NCI-H2029 (cell line): Measurements from ENCODE around the gene SNAP47.

Source experiments
- DNase-seq: peaks from one replicate; lab custom pipeline; 2025; lab: John Stamatoyannopoulos, UW

Gene SNAP47

DNA sequence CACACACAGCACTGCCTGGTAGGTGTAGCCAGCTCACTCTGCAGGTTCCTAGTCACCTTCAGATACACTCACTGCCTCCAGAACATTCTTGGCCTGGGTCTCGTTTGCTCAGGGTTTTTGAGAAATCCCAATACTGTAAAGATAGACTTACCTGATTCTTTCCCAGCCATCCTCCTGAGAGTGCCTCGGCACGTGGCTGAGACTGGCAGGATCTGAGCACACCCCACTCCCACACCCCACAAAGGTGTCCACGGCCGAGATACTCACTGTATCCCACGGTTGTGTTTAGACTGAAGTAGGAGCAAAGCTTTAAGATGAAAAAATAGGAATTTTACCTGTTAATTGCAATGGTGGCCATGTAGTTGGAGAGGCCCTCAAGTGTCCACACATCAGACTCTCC lies 33.4 kb downstream of the SNAP47 start:
- no peak for DNase-seq

DNA sequence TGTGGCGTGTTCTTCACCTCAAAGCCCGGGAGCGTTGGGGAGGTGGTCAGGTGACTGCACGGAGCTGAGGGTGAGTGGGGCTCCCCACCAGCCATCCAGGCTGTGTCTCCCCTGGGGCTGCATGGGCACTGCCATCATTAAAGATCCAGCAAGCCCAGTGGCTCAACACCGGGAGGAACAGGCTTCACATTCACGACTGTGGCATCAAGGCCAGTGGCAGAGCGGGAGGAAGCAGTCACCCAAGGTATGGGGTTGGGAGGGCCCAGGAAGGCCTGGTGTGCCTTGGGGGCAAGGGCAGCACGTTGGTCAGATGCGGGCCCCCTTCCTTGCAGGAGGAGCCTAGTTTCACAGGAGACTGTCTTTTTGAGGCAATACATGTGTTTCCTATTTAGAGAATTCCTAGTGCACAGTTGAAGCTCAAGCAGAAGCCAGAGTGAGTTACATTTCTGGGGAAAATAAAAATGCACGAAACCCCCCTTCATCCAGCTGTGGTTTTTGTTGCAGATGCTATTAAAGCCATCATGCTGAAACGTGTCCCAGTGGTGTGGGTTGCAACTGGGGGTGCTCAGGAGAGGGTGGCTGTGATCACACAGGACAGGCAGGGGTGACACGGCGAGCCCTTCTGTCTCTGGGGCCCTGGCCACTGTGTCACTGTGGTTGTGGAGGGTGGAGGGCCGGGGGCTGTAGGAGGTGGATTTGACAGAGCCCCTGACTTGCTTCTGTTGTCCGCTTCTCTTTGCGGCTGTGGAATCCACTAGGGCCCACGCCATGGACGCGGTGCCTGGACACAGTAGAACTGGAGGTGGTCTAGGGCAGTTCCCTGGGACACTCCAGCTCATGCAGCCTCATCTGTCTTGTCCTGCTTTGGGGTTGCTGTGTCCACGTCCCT lies 34.1 kb downstream of the SNAP47 start:
- DNase-seq = no peak

DNA sequence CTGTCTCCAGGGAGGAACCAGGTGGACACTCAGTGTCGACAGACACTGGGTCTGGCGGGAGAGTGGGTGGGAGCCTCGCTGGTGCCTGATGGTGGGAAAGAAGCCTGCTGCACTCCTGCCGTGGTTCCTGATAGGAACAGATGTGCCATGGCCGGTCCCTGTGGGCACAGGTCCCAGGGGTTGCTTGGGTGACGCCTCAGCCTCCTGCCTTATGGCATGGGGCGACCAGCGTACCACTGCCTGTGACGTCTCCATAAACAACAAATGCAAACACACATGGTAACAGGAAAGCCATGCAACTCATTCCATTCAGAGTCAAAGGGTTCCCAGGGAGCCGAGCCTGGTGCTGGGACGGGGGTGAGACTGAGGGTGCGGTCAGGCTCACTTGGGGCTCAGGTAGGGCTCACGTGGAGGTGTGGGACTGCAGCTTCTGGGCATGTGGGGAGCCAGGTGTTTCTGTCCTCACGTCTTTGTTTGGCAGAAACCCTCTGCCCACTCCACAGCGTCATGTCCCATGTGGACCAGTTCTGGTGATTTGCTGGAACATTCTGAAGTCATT lies 34.8 kb downstream of the SNAP47 start:
- no peak for DNase-seq

DNA sequence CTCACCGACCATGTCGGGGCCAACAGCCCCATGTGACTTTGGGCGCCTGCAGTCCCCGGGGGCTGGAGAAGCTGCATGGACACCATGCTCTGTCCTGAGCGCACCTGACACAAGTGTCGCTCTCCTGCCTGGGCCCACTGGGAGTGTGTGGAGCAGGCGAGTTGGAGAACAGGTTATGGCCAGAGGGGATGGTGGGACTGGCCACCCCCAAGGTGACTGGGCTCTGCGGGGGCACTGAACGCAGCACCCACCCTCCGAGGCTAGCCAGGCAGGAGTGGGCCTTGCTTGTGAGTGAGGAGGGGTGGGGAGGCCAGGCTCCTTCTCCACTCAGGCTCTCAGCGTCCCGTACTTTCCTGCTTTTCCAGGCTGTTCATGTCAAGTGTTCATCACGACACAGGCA lies 35.6 kb downstream of the SNAP47 start:
- no peak for DNase-seq

DNA sequence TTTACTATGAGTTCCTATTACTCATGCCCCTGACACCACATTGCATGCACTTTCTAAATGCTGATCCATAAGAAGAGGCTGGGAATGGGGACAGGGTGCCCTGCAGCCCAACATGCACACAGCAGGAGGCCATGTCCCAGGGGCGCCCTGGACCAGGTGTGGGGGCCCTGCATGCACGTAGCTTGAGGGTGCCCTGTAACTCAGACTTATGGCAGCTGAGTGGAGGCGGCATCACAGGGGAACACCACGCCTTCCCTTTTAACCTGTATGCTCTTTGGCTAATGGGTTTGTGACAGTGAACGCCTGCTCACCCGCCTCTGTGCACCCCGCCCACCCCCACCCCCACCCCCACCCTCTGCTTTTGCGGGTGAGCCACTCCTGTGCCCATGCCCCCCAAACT lies 36.1 kb downstream of the SNAP47 start:
- no peak for DNase-seq

DNA sequence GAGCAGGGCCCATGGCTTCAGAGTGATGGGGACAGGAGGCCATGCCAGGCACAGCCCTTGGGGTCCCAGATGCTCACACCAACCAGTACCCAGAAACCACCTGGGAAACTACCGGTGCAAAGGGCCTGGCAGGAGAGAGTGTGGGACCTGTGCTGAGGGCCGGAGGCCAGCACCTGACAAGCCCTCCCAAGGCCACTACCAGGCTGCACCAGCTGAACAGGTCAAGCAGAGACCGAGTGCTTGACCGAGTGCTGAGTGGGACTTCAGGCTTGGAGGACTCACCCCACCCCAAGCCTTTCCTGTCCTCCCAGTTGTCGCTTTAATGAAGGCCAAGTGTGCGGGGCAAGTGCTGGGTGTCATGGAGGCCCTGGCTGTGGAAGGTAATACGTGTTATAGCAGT lies 36.5 kb downstream of the SNAP47 start:
- no peak for DNase-seq

DNA sequence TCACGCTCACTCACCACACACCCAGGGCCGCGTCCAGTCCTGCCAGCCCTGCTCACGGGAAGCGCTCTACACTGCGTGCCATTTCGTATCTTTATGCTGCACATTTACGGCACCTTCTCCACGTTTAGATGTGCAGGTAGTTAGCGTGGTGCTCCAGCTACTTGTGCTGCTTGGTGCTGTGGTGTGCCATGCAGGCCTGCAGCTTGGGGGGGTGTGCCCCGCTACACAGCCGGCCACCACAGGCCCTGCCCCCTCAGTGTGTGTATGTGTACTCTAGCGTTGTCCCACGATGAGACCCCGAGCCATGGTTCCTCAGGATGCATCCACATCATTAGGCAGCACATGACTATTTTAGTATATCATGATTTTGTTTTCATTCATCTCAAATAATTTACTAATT lies 38.3 kb downstream of the SNAP47 start:
- no peak for DNase-seq

DNA sequence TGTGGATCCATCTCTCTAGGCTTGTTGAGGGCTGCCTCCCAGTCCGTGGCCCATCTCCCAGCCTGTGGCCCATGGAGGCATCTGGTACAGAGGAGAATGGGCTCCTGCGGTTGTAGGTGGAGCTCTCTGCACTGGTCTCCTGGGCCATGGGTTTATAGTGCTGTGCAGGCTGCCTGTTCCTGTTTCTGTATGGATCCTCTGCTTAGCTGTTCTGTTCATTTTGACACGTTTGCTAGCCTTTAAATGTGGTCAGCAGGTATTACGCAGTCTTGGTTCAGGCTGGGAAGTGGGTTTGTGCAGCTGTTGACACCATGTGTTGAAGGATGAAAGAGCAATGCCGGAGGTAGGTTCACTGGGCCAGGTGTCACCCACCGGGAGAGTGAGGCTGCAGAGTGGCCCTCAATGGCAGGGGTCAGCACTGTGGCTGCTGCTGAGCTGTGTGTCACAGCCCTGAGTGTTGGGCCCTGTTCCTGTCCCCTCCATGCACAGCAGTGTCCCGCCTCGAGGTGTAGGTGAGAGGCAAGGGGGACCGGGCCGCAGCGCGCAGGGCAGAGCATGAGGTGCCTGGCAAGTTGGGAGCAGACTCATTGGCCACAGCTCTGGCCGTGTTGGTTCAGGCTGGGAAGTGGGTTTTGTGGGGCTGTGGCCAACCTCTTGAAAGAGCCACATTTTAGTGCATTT lies 39.0 kb downstream of the SNAP47 start:
- peak; percentile 41 for DNase-seq

DNA sequence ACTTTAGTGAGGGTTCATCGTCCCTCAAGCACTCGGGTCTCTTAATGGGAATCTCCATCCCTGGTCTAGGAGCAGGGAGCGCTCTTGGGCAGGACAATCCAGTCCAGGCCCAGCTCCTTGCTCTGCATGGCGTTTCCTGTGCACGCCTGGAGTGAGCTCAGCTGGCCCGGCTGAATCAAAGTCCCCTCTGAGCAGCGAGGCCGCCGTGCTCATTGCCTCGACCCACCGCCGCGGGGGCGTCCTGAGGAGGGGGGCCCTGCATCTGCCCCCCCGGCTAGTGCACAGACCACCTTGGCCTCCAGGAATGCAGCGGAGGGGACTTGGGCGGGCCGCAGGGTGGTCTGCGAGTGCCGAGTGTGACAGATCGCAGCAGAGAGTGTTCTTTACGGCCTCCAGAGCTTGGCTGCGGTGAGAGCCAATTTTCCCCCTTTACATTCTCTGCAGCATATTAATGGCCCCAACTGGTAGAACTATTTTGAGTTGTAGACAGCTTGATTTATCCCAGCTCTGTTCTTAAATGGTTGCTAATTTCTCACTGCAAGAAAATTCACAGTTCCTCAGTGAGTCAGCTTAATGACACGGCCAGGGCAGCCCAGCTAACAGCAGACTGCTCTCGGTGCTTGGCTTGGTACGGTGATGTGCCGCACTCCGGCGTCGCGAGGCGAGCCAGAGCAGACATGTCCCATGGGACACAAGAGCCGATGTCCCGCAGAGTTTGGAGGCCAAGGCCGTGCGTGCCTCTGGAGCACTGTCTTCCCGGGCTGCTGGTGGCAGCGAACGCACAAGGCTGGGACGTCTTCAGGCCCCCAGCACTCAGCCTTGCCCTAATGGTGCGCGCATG lies 39.8 kb downstream of the SNAP47 start:
- no peak for DNase-seq

DNA sequence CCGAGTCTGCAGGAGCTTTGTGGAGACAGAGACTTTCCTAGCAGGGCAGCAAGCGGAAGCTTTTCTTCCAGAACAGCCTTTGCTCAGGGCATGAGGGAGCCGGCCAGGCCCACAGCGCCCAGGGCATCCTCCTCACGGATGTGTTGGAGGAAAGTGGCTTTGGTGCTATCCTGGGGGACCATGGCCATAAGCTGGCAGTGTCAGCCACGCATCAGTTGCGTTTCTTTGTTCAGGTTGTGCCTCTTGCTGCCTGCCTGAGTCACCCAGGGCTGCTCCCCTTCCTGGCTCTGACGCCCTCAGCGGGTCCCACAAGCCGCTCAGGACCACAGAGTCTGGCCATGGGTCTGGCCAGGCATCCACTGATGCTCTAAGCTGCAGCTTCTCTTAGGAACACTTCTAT lies 40.6 kb downstream of the SNAP47 start:
- no peak for DNase-seq

DNA sequence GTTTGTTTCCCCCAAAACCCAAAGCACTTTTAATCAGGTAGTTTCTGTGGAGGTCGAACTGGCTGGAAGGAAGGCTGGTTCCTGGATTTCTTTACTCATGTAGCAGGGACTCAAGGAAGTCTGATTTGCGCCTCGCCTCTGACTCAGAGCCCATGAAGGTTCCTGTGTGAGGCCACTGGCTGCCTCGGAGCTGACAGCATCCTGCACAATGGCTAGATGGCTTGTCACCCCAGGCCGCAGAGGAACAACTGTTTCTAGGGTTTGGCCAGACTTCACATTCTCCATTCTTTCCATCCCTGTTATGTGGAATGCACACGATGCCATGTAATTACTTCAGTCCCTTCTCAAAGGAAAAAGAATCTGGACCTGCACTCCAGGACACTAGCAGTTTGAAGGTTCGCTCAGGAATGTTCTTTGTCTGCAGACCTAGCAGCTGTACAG lies 41.1 kb downstream of the SNAP47 start:
- DNase-seq = no peak

DNA sequence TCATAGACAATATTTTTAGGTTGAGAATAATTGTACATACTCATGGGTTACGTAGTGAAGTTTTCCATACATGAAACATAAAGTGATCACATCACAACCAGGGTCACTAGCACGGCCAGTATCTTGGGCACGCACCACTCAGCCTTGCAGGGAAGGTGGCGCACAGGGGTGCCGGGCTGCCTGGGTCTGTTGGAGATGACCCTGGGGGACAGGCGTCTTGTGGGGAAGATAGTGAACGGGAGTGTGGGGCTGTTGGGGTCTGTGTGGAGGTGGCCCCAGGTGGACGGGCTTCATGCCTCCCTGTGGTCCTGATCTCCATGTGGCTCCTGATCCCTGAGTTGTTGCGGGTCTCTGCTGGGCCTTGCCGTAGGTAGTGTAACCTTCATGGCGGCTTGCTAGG lies 41.9 kb downstream of the SNAP47 start:
- no peak for DNase-seq

DNA sequence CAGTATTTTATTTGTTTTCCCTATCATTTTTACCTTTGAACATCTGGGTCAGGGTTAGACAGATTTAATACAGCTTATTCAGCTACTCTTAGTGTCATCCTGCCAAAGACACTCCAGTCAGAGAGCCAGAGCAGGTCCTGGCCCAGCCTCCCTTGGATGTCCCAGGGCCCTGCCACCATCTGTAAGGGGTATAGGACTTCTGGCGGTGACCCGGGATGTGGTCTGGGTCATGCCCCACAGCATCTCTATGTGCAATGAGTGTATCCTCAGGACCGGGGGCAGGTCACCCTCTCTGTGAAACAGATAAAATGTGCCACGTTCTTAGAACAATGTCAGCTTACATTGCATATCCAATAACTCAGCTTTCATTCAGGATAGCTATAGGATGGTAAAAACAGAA lies 42.4 kb downstream of the SNAP47 start:
- DNase-seq = no peak

DNA sequence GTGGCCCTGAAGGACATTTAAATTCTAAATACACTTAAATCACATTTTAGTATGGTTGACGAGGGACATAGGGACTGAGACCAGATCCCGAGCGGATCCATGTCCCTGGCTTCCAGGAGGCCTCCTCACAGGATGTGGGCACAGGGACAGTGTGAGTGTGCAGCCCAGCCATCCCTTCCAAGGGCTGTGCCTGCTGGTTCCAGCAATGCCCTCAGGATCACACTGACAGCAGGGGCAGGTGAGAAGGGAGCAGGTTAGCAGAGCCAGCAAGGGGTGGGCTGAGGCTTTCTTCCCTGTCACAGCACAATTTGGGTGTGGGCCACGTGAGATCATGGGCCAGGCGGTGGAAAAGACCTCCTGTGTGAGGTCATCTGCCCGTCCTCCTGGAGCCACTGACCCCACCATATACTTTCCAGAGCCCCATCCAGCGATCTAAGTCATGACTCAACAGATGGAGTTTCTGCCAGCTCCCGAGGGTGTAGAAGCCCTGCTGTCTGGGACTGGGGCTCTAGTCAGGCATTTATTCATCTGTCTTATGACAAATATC lies 43.2 kb downstream of the SNAP47 start:
- no peak for DNase-seq

DNA sequence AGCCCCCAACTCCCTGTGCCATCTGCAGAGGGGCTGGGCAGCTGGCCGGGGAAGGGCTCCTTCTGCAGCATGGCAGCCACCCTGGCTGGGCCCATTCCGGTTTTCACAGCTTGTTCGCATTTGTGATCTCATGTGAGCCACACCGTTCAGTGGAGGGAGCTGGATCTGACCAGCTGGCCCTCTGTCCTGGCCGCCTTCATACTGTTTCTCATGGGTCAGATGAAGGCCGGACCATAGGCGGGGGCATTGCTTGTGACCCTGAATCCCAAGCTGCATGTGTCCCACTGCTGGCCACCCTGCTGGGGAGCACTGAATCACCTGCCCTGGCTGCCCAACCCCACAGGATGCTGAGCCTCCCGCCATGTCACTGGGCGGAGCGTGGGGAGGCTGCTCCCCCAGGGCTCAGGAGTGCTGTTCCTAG lies 43.8 kb downstream of the SNAP47 start:
- DNase-seq = no peak

DNA sequence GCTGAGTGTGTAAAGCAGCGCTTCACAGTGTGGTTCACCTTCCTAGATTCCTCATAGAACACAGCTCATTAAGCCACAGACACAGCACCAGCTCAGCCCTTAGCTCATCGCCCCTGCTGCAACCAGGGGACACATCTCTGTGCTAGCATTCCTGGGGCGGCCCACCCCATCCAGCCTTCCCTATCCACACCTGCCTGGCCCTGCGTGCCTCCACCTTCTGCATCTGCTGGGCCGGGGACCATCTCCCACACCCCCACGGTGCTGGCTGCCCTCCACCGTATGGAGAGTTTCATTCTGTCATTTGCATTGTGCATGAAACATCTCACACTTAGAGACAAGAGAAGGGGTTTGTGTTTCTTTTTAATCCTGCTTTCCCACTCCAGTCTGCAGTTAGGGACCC lies 44.5 kb downstream of the SNAP47 start:
- DNase-seq = no peak

DNA sequence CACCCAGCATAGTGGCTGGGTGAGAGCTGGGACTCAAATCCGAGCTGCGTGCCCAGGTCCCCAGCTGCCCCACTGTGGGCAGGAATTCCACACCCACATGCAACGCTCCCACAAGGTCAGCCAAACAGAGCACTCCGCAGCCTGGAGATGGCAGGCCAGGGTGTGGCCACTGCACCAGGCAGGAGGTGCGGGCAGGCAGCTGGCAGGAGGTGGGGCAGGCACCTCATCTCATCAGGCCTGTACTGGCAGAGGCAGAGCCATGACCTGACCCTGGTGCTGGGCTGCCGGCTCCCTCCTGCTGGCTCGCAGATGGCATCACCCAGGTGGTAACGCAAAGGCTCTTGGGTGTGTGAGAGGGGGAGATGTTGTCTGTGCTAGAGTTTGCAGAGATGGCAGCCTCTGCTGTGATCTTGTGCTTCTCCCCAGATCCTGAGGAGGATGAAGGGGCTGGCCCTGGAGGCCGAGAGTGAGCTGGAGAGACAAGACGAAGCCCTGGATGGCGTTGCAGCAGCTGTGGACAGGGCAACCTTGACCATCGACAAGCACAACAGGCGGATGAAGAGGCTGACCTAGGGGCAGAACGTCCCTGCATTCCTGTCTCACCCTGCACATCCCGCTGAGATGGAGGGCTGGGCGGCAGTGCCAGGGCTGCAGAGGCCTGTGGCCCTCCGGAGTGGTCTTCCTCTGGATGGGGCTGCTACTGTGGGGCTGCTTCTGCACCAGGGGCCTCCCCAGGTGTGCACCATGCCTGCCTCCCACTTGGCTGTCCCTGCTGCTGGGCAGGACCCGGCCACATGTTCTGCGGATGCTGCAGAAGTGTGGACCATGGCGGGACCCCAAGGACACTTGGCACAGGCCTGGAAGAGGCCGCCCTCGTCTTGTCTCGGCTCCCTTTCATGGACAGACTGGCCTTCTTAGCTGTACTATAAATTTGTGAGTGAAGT lies 45.1 kb downstream of the SNAP47 start:
- no peak for DNase-seq

DNA sequence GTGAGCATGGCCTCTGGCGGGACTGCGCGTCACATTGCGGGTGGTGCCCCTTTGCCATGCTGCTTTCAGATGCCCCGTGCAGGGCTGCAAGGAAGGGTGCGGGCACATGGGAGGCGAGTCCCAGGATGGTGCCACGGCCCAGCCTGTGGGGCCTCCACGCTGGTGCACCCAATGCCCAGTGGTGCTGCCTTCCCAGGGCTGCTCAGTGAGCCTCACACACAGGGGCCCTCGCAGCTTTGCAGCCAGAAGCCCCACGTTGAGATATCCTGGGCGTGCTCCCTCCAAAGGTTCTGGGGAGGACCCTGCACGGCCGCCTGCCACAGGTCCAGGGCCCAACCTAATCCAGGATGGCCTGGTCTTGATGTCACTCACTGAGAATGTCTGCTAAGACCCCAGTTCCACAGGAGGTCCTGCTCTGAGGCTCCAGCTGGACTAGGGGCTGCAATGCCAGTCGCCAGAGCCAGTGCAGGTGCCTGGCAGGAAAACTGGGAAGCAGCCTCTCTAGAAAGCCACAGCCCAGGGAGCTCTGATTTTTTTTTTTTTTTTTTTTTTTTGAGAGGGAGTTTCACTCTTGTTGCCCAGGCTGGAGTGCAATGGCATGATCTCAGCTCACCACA lies 46.2 kb downstream of the SNAP47 start:
- no peak for DNase-seq

DNA sequence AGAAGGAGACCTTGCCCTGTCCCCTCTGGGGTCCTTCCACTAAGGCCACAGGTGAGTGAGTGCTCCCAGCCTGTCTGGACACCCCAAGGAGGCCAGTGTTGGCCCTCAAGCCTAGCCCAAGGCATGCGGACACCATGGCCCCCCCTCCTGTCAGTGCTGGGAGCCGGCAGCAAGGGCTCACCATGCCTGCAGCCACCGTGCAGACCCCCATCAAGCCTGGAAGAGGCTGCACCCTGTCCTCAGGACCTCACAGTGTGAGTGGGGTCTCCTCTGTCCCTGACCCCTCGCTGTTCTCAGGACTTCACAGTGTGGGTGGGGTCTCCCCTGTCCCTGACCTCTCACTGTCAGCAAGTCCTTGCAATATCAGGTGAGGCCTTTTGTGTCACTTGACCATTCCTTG lies 47.0 kb downstream of the SNAP47 start:
- DNase-seq = no peak

DNA sequence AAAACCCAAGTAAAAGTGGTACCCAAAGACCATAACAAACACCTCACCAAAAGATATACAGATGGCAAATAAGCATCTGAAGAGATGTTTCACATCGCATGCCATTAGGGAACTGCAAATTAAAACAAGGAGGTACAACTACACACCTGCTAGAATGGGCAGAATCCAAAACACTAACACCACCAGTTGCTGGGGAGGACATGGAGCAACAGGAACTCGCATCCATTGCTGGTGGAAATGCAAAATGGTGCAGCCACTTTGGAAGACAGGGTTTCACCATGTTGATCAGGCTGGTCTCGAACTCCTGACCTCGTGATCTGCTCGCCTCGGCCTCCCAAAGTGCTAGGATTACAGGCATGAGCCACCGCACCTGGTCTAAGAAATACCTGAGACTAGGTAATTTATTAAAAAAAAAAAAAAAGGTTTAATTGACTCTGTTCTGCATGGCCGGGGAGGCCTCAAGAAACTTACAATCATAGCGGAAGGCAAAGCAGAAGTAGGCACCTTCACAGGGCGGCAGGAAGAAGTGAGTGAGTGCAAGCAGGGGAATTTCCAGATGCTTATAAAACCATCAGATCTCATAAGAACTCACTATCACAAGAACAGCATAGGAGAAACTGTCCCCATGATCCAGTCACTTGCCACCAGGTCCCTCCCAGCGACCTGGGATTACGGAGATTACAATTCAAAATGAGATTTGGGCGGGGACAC lies 50.0 kb downstream of the SNAP47 start:
- no peak for DNase-seq
